Endodermal cell (in vitro differentiated cells): ENCODE measurements around the gene QKI. TPM values are rescaled to one million over a fixed set of nuclear protein-coding genes. Genes with fewer than 3 reads are reported as not detected.
"Not testable (repeated sequence)": the region's sequence is repeated elsewhere in the genome, so short reads cannot be mapped to it uniquely, and the experiment has no call there.

ENCODE experiments used
- DNase-seq: peaks from one replicate; pipeline ENCODE4 v3.0.0-alpha.2; 2017
- H3K27ac ChIP-seq: 2 replicates; pipeline ENCODE4 v1.5.1; 2013; ENCODE audit warnings: mild to moderate bottlenecking, low read depth, low read length, moderate library complexity
- H3K27me3 ChIP-seq: 2 replicates; pipeline ENCODE4 v1.6.1; 2013; ENCODE audit warnings: mild to moderate bottlenecking, low read length, moderate library complexity; ENCODE audit not compliant: insufficient read depth, control insufficient read depth, poor library complexity, severe bottlenecking
- H3K36me3 ChIP-seq: 2 replicates; pipeline ENCODE4 v1.7.0; 2013; ENCODE audit warnings: mild to moderate bottlenecking, low read length, moderate library complexity; ENCODE audit not compliant: control insufficient read depth, insufficient read depth
- H3K4me1 ChIP-seq: one replicate; pipeline ENCODE4 v1.7.0; 2013; ENCODE audit warnings: low read length; ENCODE audit not compliant: control insufficient read depth, insufficient read depth
- H3K4me3 ChIP-seq: 2 replicates; pipeline ENCODE4 v1.5.1; 2013; ENCODE audit warnings: mild to moderate bottlenecking, low read length, moderate library complexity
- H3K9ac ChIP-seq: 2 replicates; pipeline ENCODE4 v1.6.1; 2013; ENCODE audit warnings: mild to moderate bottlenecking, low read length, moderate library complexity; ENCODE audit not compliant: poor library complexity, severe bottlenecking; ENCODE audit errors: extremely low read depth
- H3K9me3 ChIP-seq: 2 replicates; pipeline ENCODE4 v1.6.1; 2013; ENCODE audit warnings: mild to moderate bottlenecking, low read length, moderate library complexity; ENCODE audit not compliant: control insufficient read depth
- H3K27ac Mint-ChIP-seq: 2 replicates; pipeline ENCODE4 v1.8.0; 2020; ENCODE audit warnings: mixed read lengths
- H3K27me3 Mint-ChIP-seq: 2 replicates; pipeline ENCODE4 v1.8.0; 2021; ENCODE audit warnings: mild to moderate bottlenecking, mixed read lengths; ENCODE audit not compliant: insufficient read depth
- H3K36me3 Mint-ChIP-seq: 2 replicates; pipeline ENCODE4 v1.8.0; 2020; ENCODE audit warnings: low read depth, mixed read lengths
- H3K4me1 Mint-ChIP-seq: 2 replicates; pipeline ENCODE4 v1.8.0; 2020; ENCODE audit warnings: mixed read lengths
- H3K4me3 Mint-ChIP-seq: 2 replicates; pipeline ENCODE4 v1.8.0; 2020; ENCODE audit warnings: mild to moderate bottlenecking, moderate library complexity, mixed read lengths
- H3K9me3 Mint-ChIP-seq: 2 replicates; pipeline ENCODE4 v1.8.0; 2020; ENCODE audit warnings: mild to moderate bottlenecking, mixed read lengths
- CTCF ChIP-seq: fragments of 200-600 bp; sonication (generic); conservative IDR thresholded peaks from 2 replicates; pipeline ENCODE4 v1.5.0; 2021; ENCODE audit warnings: antibody characterized with exemption, mild to moderate bottlenecking
- WGBS, 2 experiments: methylation state at CpG; one replicate each; pipeline versions ENCODE4 v1.1.5 to v1.1.7; 2013; ENCODE audit warnings: missing lambda C conversion rate in 2 of 2, mixed read lengths in 1 of 2; ENCODE audit not compliant: insufficient coverage in 1 of 2, insufficient read length in 1 of 2; 5-methylcytosine and 5-hydroxymethylcytosine counted together
- total RNA-seq, 2 donors: library from RNA; stranded (reverse); fragmentation: NEBNext Ultra II Directional in 1 of 2; extraction: Animal tissue kit (Norgen Biotek cat#: 25700) in 1 of 2; gene quantifications; 2 replicates in 1 of 2; 3 replicates in 1 of 2; pipeline ENCODE4 v1.2.1, GENCODE V29; 2021

Gene QKI
- total RNA-seq, 2 donors from 2014 or later = 93.3 to 107 TPM

DNA sequence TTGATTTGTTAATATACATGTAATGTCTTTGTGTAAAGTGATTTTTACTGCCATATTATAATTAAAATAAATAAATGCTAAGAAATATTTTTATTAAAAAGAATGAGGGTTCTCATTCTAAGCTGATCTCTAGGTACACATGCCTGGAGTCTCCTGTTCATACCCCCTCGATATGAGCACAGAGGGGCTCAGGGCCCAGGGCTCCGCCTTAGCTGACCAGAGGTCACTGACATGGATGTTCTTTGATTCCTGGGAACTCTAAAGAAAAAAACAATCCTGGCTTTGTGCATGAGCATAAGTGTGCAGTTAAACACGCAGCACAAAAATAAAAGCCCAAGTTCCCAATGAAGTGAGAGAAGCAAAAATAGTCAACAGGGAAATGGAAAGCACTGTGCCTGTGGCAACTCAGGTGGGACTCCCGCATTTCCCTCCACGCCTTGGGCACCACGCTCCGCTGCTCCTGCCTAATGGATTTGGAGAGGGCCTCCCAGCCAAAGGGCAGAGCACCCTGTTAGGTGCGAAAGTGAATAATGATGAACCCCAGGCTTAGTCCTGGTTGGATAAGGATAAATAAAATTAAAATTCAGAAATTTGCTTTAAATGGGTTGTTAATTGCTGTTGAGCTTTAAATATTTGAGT lies 33.3 kb upstream of the QKI start:
- no peak overlapping the region for H3K27ac ChIP-seq
- peaks cover 2% of the 10 kb centered on the region for H3K9me3 Mint-ChIP-seq
- H3K9me3 ChIP-seq = no peaks in the 10 kb centered on the region
- 95 to 97% methylated on average over 4 to 8 of the region's 8 CpGs for WGBS, 2 experiments
- H3K4me3 Mint-ChIP-seq = no peak overlapping the region
- no peak overlapping the region for H3K9ac ChIP-seq
- H3K27ac Mint-ChIP-seq = no peak overlapping the region
- TF ChIP-seq CTCF = no peak
- no peaks in the 10 kb centered on the region for H3K4me1 ChIP-seq
- no peaks in the 10 kb centered on the region for H3K36me3 Mint-ChIP-seq
- no peaks in the 10 kb centered on the region for H3K36me3 ChIP-seq
- no peak overlapping the region for H3K4me3 ChIP-seq
- no peaks in the 10 kb centered on the region for H3K27me3 ChIP-seq
- no peak for DNase-seq
- H3K27me3 Mint-ChIP-seq = no peaks in the 10 kb centered on the region
- no peaks in the 10 kb centered on the region for H3K4me1 Mint-ChIP-seq

- not testable (repeated sequence) for H3K27ac ChIP-seq, H3K9ac ChIP-seq, H3K9me3 ChIP-seq, H3K9me3 Mint-ChIP-seq, H3K27me3 Mint-ChIP-seq, H3K4me1 Mint-ChIP-seq, H3K27me3 ChIP-seq, H3K4me1 ChIP-seq, H3K36me3 Mint-ChIP-seq, H3K4me3 ChIP-seq, H3K36me3 ChIP-seq, H3K27ac Mint-ChIP-seq, DNase-seq, H3K4me3 Mint-ChIP-seq
- 86 to 92% methylated on average over 2 to 3 of the region's 3 CpGs for WGBS, 2 experiments
These were observed 31.1 kb upstream of the QKI start for GRCh38 chr6:163383396-163383795.

- no peak for DNase-seq
- Histone ChIP-seq H3K27me3 (no peaks in the 10 kb centered on the region), H3K4me1 (no peaks in the 10 kb centered on the region), H3K4me3 (no peak overlapping the region), H3K36me3 (no peaks in the 10 kb centered on the region), H3K9ac (no peak overlapping the region), H3K9me3 (no peaks in the 10 kb centered on the region), H3K27ac (no peak overlapping the region)
- H3K27me3 Mint-ChIP-seq = no peaks in the 10 kb centered on the region
- peaks cover 2% of the 10 kb centered on the region for H3K9me3 Mint-ChIP-seq
- 97 to 100% methylated on average over 4 to 5 of the region's 5 CpGs for WGBS, 2 experiments
- no peak overlapping the region for H3K27ac Mint-ChIP-seq
- H3K36me3 Mint-ChIP-seq = no peaks in the 10 kb centered on the region
- no peak for TF ChIP-seq CTCF
- no peak overlapping the region for H3K4me3 Mint-ChIP-seq
- no peaks in the 10 kb centered on the region for H3K4me1 Mint-ChIP-seq
These were observed 30.6 kb upstream of the QKI start for GRCh38 chr6:163383912-163384311.

DNA sequence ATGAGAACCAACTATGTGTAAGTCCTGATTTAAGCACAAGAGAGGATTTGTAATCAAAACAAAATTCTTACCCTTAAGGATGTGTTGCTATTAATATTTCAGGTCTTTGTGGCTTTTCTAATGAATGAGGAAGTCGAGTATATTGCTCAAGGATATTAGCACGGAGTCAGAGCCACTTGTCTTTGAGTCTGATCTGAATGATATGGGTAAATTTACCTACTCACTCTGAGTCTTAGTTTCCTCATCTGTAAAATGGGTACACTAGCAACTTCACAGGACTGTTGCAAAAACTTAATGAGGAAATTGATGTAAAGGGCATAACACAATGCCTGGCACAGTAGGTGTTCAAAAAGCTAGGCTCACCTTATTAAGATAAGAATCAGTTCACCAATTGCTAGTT lies 30.0 kb upstream of the QKI start:
- TF ChIP-seq CTCF = no peak
- Histone ChIP-seq H3K27ac (no peak overlapping the region), H3K4me1 (no peaks in the 10 kb centered on the region), H3K36me3 (no peaks in the 10 kb centered on the region), H3K27me3 (no peaks in the 10 kb centered on the region), H3K4me3 (no peak overlapping the region), H3K9me3 (no peaks in the 10 kb centered on the region), H3K9ac (no peak overlapping the region)
- no peak for DNase-seq
- H3K4me3 Mint-ChIP-seq = no peak overlapping the region
- no peaks in the 10 kb centered on the region for H3K36me3 Mint-ChIP-seq
- no peak overlapping the region for H3K27ac Mint-ChIP-seq
- WGBS, 2 experiments = 90 to 100% methylated on average over 1 to 2 of the region's 2 CpGs
- no peaks in the 10 kb centered on the region for H3K4me1 Mint-ChIP-seq
- H3K9me3 Mint-ChIP-seq = peaks cover 2% of the 10 kb centered on the region
- H3K27me3 Mint-ChIP-seq = no peaks in the 10 kb centered on the region

- not testable (repeated sequence) for H3K4me3 ChIP-seq, H3K27me3 Mint-ChIP-seq, H3K9me3 Mint-ChIP-seq, H3K27ac Mint-ChIP-seq, H3K27ac ChIP-seq, H3K9ac ChIP-seq, H3K36me3 Mint-ChIP-seq, H3K9me3 ChIP-seq, H3K4me1 Mint-ChIP-seq, H3K36me3 ChIP-seq, H3K4me3 Mint-ChIP-seq, H3K27me3 ChIP-seq, H3K4me1 ChIP-seq
- DNase-seq = peak; percentile 16
- WGBS, 2 experiments = 96 to 98% methylated on average over 5 to 13 of the region's 13 CpGs
These were observed 29.0 kb upstream of the QKI start for GRCh38 chr6:163385503-163385902.
